H1 (cell line): Measurements from ENCODE around the gene HOXD11. TPM values are rescaled to one million over a fixed set of nuclear protein-coding genes. Genes with fewer than 3 reads are reported as not detected.

Experiments used
- CTCF ChIA-PET: fragments of 300-600 bp; sonication (Branson Sonifier 250); formaldehyde crosslinking; loops from one replicate; lab custom pipeline; 2021; ENCODE audit not compliant: partially characterized antibody; lab: Charles Lee
- POLR2A ChIA-PET: fragments of 300-600 bp; sonication (Branson Sonifier 250); formaldehyde crosslinking; loops from one replicate; lab custom pipeline; 2021; ENCODE audit warnings: inconsistent platforms; ENCODE audit not compliant: partially characterized antibody; lab: Charles Lee
- DNase-seq, 2 experiments: peaks; one replicate each; pipeline versions ENCODE4 v3.0.0 to v3.0.0-alpha.2; 2010 to 2022; ENCODE audit warnings: low spot score in 2 of 2, low read depth in 1 of 2, mixed read lengths in 1 of 2
- FAIRE-seq: peaks from 2 replicates; lab custom pipeline; 2011; peaks lifted over from hg19 to GRCh38; lab: Jason Lieb, UNC
- H2AFZ ChIP-seq: 2 replicates; pipeline ENCODE4 v1.8.1; 2012; ENCODE audit warnings: low read length, inconsistent platforms
- H2AK5ac ChIP-seq: 2 replicates; pipeline ENCODE4 v1.6.1; 2013; ENCODE audit warnings: low read depth, low read length
- H2BK120ac ChIP-seq: replicated peaks from 2 replicates; pipeline ENCODE3; 2013; ENCODE audit warnings: low read depth, low read length, inconsistent platforms
- H2BK12ac ChIP-seq: 2 replicates; pipeline ENCODE4 v1.6.1; 2013; ENCODE audit warnings: low read depth, low read length
- H2BK15ac ChIP-seq: 2 replicates; pipeline ENCODE4 v1.6.1; 2013; ENCODE audit warnings: low read length
- H2BK20ac ChIP-seq: 2 replicates; pipeline ENCODE4 v1.6.1; 2013; ENCODE audit warnings: low read length
- H2BK5ac ChIP-seq: 2 replicates; pipeline ENCODE4 v1.6.1; 2013; ENCODE audit warnings: low read depth, low read length
- H3K14ac ChIP-seq: 2 replicates; pipeline ENCODE4 v1.6.1; 2013; ENCODE audit warnings: inconsistent platforms; ENCODE audit not compliant: insufficient read length
- H3K18ac ChIP-seq: 2 replicates; pipeline ENCODE4 v1.6.1; 2013; ENCODE audit warnings: low read length; ENCODE audit errors: extremely low read depth
- H3K23ac ChIP-seq: 2 replicates; pipeline ENCODE4 v1.6.1; 2013; ENCODE audit warnings: inconsistent platforms; ENCODE audit not compliant: insufficient read length
- H3K23me2 ChIP-seq: 2 replicates; pipeline ENCODE4 v1.6.1; 2013; ENCODE audit warnings: low read depth, low read length
- H3K27ac ChIP-seq: 2 replicates; pipeline ENCODE4 v1.6.1; 2011; ENCODE audit warnings: low read depth, low read length, inconsistent platforms
- H3K27me3 ChIP-seq, 4 experiments: replicated peaks in 1 of 4; 1 replicate in 1 of 4; 2 replicates in 3 of 4; pipeline versions ENCODE4 v1.6.1 to v1.8.1; 2011 to 2013; ENCODE audit warnings: low read length in 3 of 4, mild to moderate bottlenecking in 3 of 4, inconsistent platforms in 2 of 4, mixed read lengths in 2 of 4, moderate library complexity in 1 of 4; ENCODE audit not compliant: control insufficient read depth in 3 of 4, insufficient read depth in 3 of 4; ENCODE audit errors: extremely low read depth in 1 of 4
- H3K36me3 ChIP-seq, 4 experiments: 2 replicates each; pipeline versions ENCODE4 v1.6.1 to v1.8.1; 2011 to 2013; ENCODE audit warnings: mild to moderate bottlenecking in 4 of 4, low read length in 3 of 4, moderate library complexity in 2 of 4, control low read depth in 1 of 4, inconsistent platforms in 1 of 4; ENCODE audit not compliant: insufficient read depth in 4 of 4, control insufficient read depth in 2 of 4
- H3K4ac ChIP-seq: replicated peaks from 2 replicates; pipeline ENCODE3; 2013; ENCODE audit warnings: low read length, low read depth, mixed read lengths, inconsistent platforms; ENCODE audit not compliant: insufficient read length
- H3K4me1 ChIP-seq, 4 experiments: replicated peaks in 1 of 4; 1 replicate in 1 of 4; 2 replicates in 3 of 4; pipeline versions ENCODE4 v1.6.1 to v1.8.1; 2011 to 2013; ENCODE audit warnings: low read length in 3 of 4, inconsistent platforms in 2 of 4, mixed read lengths in 1 of 4; ENCODE audit not compliant: insufficient read depth in 4 of 4, control insufficient read depth in 3 of 4
- H3K4me2 ChIP-seq, 2 experiments: 2 replicates each; pipeline versions ENCODE4 v1.6.1 to v1.8.1; 2011 to 2013; ENCODE audit warnings: low read depth in 2 of 2, low read length in 2 of 2, control low read depth in 1 of 2, inconsistent platforms in 1 of 2, mild to moderate bottlenecking in 1 of 2; ENCODE audit not compliant: insufficient read depth in 1 of 2
- H3K4me3 ChIP-seq, 4 experiments: fragments of 200-600, 300-600 bp in 1 of 4; sonication (generic), shearing (Covaris generic), sonication (Bioruptor Twin) in 1 of 4; 2 replicates each; pipeline versions ENCODE4 v1.5.1 to v1.8.1; 2011 to 2016; ENCODE audit warnings: low read length in 4 of 4, low read depth in 3 of 4, control low read depth in 2 of 4, inconsistent platforms in 2 of 4, mild to moderate bottlenecking in 2 of 4, mixed read lengths in 1 of 4, moderate library complexity in 1 of 4; ENCODE audit not compliant: insufficient read depth in 2 of 4; ENCODE audit errors: extremely low read depth in 1 of 4
- H3K56ac ChIP-seq: replicated peaks from 2 replicates; pipeline ENCODE3; 2013; ENCODE audit warnings: low read depth, mild to moderate bottlenecking, mixed read lengths, low read length, inconsistent platforms; ENCODE audit not compliant: insufficient read length
- H3K79me1 ChIP-seq: 2 replicates; pipeline ENCODE4 v1.6.1; 2013; ENCODE audit warnings: low read depth, low read length, control low read depth
- H3K79me2 ChIP-seq, 2 experiments: 2 replicates each; pipeline versions ENCODE4 v1.6.1 to v1.8.1; 2012 to 2013; ENCODE audit warnings: low read length in 2 of 2, mild to moderate bottlenecking in 2 of 2, inconsistent platforms in 1 of 2; ENCODE audit not compliant: insufficient read depth in 2 of 2, control insufficient read depth in 1 of 2
- H3K9ac ChIP-seq, 4 experiments: replicated peaks in 1 of 4; 1 replicate in 1 of 4; 2 replicates in 3 of 4; pipeline versions ENCODE4 v1.6.1 to v1.8.1; 2011 to 2013; ENCODE audit warnings: low read depth in 3 of 4, low read length in 3 of 4, control low read depth in 2 of 4, mild to moderate bottlenecking in 2 of 4, moderate library complexity in 2 of 4, inconsistent platforms in 1 of 4; ENCODE audit errors: extremely low read depth in 1 of 4
- H3K9me3 ChIP-seq, 2 experiments: 2 replicates each; pipeline versions ENCODE4 v1.6.1 to v1.8.1; 2012 to 2013; ENCODE audit warnings: mild to moderate bottlenecking in 2 of 2, moderate library complexity in 2 of 2, control low read depth in 1 of 2, inconsistent platforms in 1 of 2, low read depth in 1 of 2, low read length in 1 of 2, mixed read lengths in 1 of 2; ENCODE audit not compliant: insufficient read depth in 2 of 2
- H4K20me1 ChIP-seq, 2 experiments: replicated peaks in 1 of 2; 2 replicates each; pipeline versions ENCODE3 to v1.8.1; 2011 to 2013; ENCODE audit warnings: inconsistent platforms in 2 of 2, low read length in 2 of 2, mild to moderate bottlenecking in 1 of 2; ENCODE audit not compliant: insufficient read depth in 2 of 2, control insufficient read depth in 1 of 2
- H4K5ac ChIP-seq: 2 replicates; pipeline ENCODE4 v1.6.1; 2013; ENCODE audit warnings: low read length, low read depth, mixed read lengths, inconsistent platforms; ENCODE audit not compliant: insufficient read length
- H4K8ac ChIP-seq: 2 replicates; pipeline ENCODE4 v1.8.0; 2013; ENCODE audit warnings: mild to moderate bottlenecking, moderate library complexity, low read length, inconsistent platforms; ENCODE audit not compliant: insufficient read depth; ENCODE audit errors: extremely low read depth
- H4K91ac ChIP-seq: replicated peaks from 2 replicates; pipeline ENCODE3; 2013; ENCODE audit warnings: low read length, mixed read lengths, inconsistent platforms; ENCODE audit not compliant: insufficient read length
- EZH2 ChIP-seq: fragments of 200-600 bp; sonication (generic); IDR thresholded peaks from 2 replicates; pipeline ENCODE4 v1.7.1; 2012; ENCODE audit warnings: low read depth, mild to moderate bottlenecking, moderate library complexity, low read length, inconsistent platforms; ENCODE audit not compliant: severe bottlenecking
- KDM4A ChIP-seq: IDR thresholded peaks from one replicate; pipeline ENCODE4 v1.7.1; 2012; ENCODE audit warnings: low read depth, mild to moderate bottlenecking, moderate library complexity, low read length, inconsistent platforms; ENCODE audit not compliant: severe bottlenecking
- MAFK ChIP-seq: IDR thresholded peaks from 2 replicates; pipeline ENCODE4 v1.6.1; 2012; ENCODE audit warnings: low read depth, mild to moderate bottlenecking, improper control_type of control experiment, low read length
- NRF1 ChIP-seq: IDR thresholded peaks from 2 replicates; pipeline ENCODE4 v1.6.1; 2011; ENCODE audit warnings: mild to moderate bottlenecking, low read depth, low read length, improper control_type of control experiment
- RAD21 ChIP-seq, 2 experiments: IDR thresholded peaks in 1 of 2; conservative IDR thresholded peaks in 1 of 2; 2 replicates each; pipeline ENCODE4 v1.6.1; 2011; ENCODE audit warnings: low read depth in 2 of 2, low read length in 2 of 2, improper control_type of control experiment in 1 of 2, inconsistent platforms in 1 of 2, mild to moderate bottlenecking in 1 of 2, moderate library complexity in 1 of 2
- RNF2 ChIP-seq: fragments of 200-900, 300-1000 bp; sonication (generic); IDR thresholded peaks from 2 replicates; pipeline ENCODE4 v1.7.1; 2016; ENCODE audit warnings: borderline replicate concordance, low read depth, mild to moderate bottlenecking, antibody characterized with exemption, low read length; ENCODE audit not compliant: poor library complexity, severe bottlenecking; ENCODE audit errors: missing control alignments
- WGBS, 2 experiments: shearing (Covaris generic) in 1 of 2; methylation state at CpG; one replicate each; pipeline versions ENCODE4 v1.1.6 to v1.1.7; 2013 to 2015; ENCODE audit warnings: low lambda C conversion rate in 2 of 2, mixed read lengths in 2 of 2, inconsistent platforms in 1 of 2, low coverage in 1 of 2, missing lambda C conversion rate in 1 of 2; ENCODE audit not compliant: insufficient replicate concordance in 2 of 2, insufficient coverage in 1 of 2, insufficient read length in 1 of 2; ENCODE audit errors: extremely low coverage in 1 of 2, missing lambda C conversion rate in 1 of 2; 5-methylcytosine and 5-hydroxymethylcytosine counted together
- polyA plus RNA-seq, 7 experiments: library from polyadenylated mRNA; depleted of rRNA in 3 of 7; stranded (reverse) in 5 of 7; unstranded in 2 of 7; fragments of >200 nt in 5 of 7; fragments of 200-250 nt in 2 of 7; gene quantifications; 1 replicate in 5 of 7; 2 replicates in 1 of 7; 4 replicates in 1 of 7; pipeline versions ENCODE4 v1.2.1 to v1.2.3, GENCODE V29; 2011 to 2013; ENCODE audit warnings: missing spikeins in 2 of 7, mixed read lengths in 2 of 7
- total RNA-seq: library from RNA; stranded (reverse); fragmentation: NEBNext Ultra II Directional; extraction: Animal tissue kit (Norgen Biotek cat#: 25700); gene quantifications from 2 replicates; pipeline ENCODE4 v1.2.1, GENCODE V29; 2021
- TF ChIP-seq, protein P1 (sequence below): IDR thresholded peaks from 2 replicates; pipeline ENCODE4 v1.6.1; 2011; ENCODE audit warnings: low read depth, mild to moderate bottlenecking, low read length; ENCODE audit not compliant: insufficient read depth

Gene HOXD11
- total and polyA plus RNA-seq, 2 of the 8 experiments (the other 6 are each of a cell fraction or from before 2014, with no cell fraction given) = not detected

DNA sequence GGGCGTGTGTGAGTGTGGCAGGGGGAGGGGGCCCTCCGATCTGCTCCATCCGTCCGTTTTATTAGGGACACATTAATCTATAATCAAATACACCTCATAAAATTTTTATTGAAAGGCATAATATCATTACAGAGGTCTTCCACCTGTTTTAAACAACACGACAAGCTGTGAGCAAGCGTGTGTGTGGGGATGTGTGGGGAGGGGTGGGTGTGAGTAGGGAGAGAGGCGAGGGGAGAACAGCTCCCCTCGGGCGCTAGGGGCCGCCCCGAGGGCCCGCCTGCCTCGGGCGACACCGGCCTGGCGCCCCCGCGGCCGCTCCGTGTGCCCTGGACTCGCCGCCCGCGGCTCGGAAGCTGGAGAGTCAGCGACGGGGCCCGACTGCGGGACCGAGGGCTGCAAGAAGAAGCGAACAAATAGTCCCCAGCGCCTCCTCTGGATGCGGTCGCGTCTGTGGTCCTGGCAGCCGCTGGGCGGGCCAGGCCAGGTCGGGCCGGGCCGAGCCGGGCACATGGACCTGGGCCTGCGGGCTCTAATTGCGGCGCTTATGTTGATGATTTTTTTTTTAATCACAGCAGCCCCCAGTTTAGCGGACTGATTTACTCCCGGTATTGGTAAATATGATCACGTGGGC lies 15.1 kb downstream of the HOXD11 start:
- H2AFZ ChIP-seq = no peak overlapping the region
- H3K23ac ChIP-seq = no peak overlapping the region
- H3K23me2 ChIP-seq = peaks cover 2% of the 10 kb centered on the region; the same call in 1 of the 2 replicates
- no peak overlapping the region for H3K14ac ChIP-seq
- H3K79me1 ChIP-seq = no peaks in the 10 kb centered on the region
- 6% methylated on average over 13 of the region's 47 CpGs; no CpG with 5 or more reads in 1 of the 2 experiments for WGBS, 2 experiments
- H2AK5ac ChIP-seq = no peak overlapping the region
- H3K27ac ChIP-seq = no peak overlapping the region
- no peak overlapping the region for H4K8ac ChIP-seq
- no peak overlapping the region for H2BK15ac ChIP-seq
- peaks cover 0 to 4% of the 10 kb centered on the region in 2 experiments; a peak in 1 of 4 replicates for H3K9me3 ChIP-seq
- H3K27me3 ChIP-seq = peaks cover 94 to 100% (median 99%) of the 10 kb centered on the region in 4 experiments
- H3K9ac ChIP-seq = no peak overlapping the region
- no peak overlapping the region for H2BK120ac ChIP-seq
- no peak overlapping the region for H2BK20ac ChIP-seq
- H2BK5ac ChIP-seq = no peak overlapping the region
- no peak overlapping the region for H3K4ac ChIP-seq
- FAIRE-seq (no peak), DNase-seq (no peak)
- peaks cover 0 to 26% (median 0%) of the 10 kb centered on the region in 4 experiments; a peak in 1 of 8 replicates for H3K36me3 ChIP-seq
- ChIA-PET POLR2A (no interaction called here), CTCF (interaction anchor here (1.3 to 4.7 kb wide), 9 partner anchors 8 to 1026 kb away, joined by 3 to 42 read pairs (median 11); partner anchors contain the start of gene HOXD8)
- H2BK12ac ChIP-seq = no peak overlapping the region
- peak; percentile 20 for TF ChIP-seq EZH2
- TF ChIP-seq KDM4A = peak; percentile 14
- TF ChIP-seq RNF2 = peak; percentile 75
- TF ChIP-seq, protein P1, sequence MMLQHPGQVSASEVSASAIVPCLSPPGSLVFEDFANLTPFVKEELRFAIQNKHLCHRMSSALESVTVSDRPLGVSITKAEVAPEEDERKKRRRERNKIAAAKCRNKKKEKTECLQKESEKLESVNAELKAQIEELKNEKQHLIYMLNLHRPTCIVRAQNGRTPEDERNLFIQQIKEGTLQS = 0 out of 2 replicates have a peak, but pooled peaks have one; percentile 63
- no peak for TF ChIP-seq MAFK
- TF ChIP-seq RAD21 (IDR thresholded peaks at IDR 0.05 in 1 of 2, conservative IDR thresholded peaks at IDR 0.05 in 1 of 2; ENCODE audit: low read depth in 2 of 2, low read length in 2 of 2) = no peak
- no peak for TF ChIP-seq NRF1
- peak overlapping the region; percentile 9 to 49 (median 19); a peak in 6 of 8 replicates for H3K4me3 ChIP-seq
- peaks cover 21 to 38% of the 10 kb centered on the region in 2 experiments for H4K20me1 ChIP-seq
- no peak overlapping the region for H4K5ac ChIP-seq
- no peak overlapping the region; the same call in 1 of the 2 replicates for H3K18ac ChIP-seq
- no peak overlapping the region for H3K56ac ChIP-seq
- H4K91ac ChIP-seq = no peak overlapping the region
- peaks cover 0 to 10% (median 5%) of the 10 kb centered on the region in 4 experiments; a peak in 3 of 7 replicates for H3K4me1 ChIP-seq
- H3K79me2 ChIP-seq = no peaks in the 10 kb centered on the region
- H3K4me2 ChIP-seq = peak overlapping the region; percentile 56 to 84; a peak in 3 of 4 replicates
